ENCODE measurements around the gene GDF10.

Gene GDF10

DNA sequence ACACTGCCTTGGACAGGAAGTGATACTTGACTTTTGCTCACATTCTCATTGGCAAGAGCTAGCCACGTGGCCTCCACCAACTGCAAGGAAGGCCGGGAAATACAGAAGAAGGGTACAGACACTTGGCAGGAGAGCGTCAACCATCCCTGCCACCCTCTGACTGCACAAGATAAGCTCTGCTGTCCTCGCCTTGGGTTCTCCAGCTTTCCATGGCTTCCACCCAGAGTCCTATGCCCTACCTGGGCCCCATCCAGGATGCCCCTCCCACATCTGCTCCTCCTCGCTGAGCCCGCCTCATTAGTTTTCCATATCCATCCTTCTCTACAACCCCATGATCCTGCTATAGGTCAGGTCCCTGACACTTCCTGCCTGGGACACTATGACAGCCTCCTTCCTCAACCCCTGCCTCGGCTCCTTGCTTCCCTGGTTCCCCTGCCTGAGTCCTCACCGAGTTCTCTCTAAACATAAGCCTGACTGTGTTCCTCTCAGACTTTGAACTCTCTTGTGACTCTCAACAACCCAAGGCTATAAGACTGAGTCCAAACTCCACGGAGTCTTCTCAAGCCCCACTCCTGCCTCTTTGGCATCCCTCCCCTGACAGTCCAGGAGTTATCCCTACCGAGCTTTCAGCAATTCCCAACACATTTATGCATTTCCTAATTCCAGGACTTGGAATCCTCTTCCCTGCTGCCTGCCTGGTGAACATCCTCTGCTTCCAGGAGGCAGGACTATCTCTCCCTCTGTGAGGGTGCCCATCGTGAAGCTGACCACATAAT is 23.2 kb upstream of the GDF10 start:
- TF ChIP-seq, protein P1, sequence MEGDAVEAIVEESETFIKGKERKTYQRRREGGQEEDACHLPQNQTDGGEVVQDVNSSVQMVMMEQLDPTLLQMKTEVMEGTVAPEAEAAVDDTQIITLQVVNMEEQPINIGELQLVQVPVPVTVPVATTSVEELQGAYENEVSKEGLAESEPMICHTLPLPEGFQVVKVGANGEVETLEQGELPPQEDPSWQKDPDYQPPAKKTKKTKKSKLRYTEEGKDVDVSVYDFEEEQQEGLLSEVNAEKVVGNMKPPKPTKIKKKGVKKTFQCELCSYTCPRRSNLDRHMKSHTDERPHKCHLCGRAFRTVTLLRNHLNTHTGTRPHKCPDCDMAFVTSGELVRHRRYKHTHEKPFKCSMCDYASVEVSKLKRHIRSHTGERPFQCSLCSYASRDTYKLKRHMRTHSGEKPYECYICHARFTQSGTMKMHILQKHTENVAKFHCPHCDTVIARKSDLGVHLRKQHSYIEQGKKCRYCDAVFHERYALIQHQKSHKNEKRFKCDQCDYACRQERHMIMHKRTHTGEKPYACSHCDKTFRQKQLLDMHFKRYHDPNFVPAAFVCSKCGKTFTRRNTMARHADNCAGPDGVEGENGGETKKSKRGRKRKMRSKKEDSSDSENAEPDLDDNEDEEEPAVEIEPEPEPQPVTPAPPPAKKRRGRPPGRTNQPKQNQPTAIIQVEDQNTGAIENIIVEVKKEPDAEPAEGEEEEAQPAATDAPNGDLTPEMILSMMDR (IDR thresholded peaks at IDR 0.05; ENCODE audit: borderline replicate concordance, insufficient read depth, low read depth, low read length): no peak
- no peak overlapping the region for H3K4me3 ChIP-seq (ENCODE audit: low read depth, low read length)

DNA sequence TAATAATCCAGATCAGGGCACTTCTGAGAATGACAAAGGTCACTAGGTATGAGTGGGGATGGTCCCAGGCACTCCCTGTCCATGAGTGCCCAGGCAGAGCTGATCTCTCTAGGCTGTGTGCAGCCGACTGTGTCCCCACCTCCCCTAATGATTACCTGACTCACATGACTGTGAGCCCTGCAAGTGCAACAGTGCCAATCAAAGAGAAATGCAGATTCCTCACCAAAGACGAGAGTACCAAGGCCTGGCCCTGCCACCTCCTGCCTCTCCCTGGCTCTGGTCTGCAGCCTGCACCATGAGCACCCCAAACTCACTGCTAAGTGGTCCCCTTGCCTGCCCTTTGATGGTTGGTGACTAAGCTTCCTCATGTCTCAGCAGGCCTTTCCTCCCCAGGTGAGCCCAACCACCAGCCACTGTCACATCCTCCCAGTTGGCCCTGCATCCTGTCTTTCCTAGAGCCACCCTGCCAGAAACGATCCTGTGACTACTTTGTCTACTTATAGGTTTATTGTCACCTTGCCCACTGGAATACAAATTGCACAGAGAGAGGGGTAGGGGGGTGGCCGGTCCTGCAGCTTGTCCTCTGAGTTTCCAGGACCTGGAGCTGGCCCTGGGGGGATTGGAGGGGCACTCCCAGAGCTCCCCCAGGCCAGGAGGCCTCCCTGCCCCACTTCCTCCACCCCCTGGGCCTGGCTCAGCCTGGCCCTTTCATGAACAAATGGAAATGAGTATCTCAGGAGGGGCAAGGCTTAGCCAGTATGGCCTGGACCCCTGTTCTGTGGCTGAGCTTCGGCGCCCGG is 22.4 kb upstream of the GDF10 start:
- no peak overlapping the region for H3K4me3 ChIP-seq (ENCODE audit: low read depth, low read length)
- TF ChIP-seq, protein P1 (IDR thresholded peaks at IDR 0.05; ENCODE audit: borderline replicate concordance, insufficient read depth, low read depth, low read length): no peak

DNA sequence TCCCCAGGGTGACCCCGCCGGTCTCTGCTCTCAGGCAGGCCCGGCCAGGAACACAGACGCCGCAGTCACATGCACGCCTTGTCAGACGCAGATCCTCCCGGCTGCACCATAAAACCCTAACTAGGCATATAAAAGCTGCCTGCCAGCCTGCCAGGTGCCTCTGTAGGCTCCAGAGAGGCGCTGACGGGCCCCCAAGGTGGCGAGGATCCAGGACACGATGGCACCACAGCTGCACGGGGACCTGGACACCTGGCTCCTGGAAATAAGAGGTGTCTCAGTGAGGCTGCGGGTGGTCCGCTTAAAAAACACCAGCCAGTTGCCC is 21.9 kb upstream of the GDF10 start:
- TF ChIP-seq, protein P1 (IDR thresholded peaks at IDR 0.05; ENCODE audit: borderline replicate concordance, insufficient read depth, low read depth, low read length): no peak

DNA sequence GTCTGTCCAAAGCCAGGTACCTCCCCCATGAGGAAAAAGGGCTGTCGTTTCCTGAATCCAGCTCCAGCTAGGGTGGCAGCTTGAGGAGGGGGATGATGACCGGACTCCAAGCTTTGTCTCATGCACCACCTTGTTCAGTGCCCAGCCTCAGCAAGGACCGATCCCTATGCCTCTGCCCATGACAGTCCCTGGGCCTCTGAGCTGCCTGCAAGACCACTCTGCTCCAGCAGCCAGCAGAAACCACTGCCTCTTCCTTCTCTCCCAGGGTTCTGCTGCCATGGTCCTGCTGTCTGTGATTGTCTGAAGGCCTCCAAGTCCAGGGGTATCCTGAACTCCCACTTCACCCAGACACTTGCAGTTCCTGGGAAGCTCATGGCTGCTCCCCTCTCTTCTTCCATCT is 21.3 kb upstream of the GDF10 start:
- H3K4me3 ChIP-seq (ENCODE audit: low read depth, low read length): no peak overlapping the region
- TF ChIP-seq, protein P1 (IDR thresholded peaks at IDR 0.05; ENCODE audit: borderline replicate concordance, insufficient read depth, low read depth, low read length): no peak

More for the DNA sequence above, 21.9 kb upstream of the GDF10 start:
- H3K4me3 ChIP-seq (ENCODE audit: low read depth, low read length): no peak overlapping the region

DNA sequence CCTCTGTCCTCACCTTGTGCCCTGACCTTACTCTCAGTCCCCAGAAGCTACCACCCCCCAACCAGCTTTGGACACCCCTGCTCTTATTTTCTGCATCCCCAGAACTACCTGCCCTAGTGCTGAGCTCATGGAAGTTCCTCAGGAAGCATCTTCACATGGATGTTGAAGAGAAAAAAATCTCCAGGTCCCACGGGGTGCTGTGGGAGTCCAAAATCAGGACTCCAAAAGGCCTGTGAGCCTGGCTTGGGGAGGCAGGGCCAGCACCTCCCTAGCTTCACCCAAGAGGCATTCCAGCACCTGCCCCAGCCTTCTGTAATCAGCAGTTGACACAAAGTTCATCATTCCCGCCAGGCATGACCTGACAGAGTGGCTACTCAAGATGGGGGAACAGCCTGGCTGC is 20.7 kb upstream of the GDF10 start:
- TF ChIP-seq, protein P1 (IDR thresholded peaks at IDR 0.05; ENCODE audit: borderline replicate concordance, insufficient read depth, low read depth, low read length): no peak

DNA sequence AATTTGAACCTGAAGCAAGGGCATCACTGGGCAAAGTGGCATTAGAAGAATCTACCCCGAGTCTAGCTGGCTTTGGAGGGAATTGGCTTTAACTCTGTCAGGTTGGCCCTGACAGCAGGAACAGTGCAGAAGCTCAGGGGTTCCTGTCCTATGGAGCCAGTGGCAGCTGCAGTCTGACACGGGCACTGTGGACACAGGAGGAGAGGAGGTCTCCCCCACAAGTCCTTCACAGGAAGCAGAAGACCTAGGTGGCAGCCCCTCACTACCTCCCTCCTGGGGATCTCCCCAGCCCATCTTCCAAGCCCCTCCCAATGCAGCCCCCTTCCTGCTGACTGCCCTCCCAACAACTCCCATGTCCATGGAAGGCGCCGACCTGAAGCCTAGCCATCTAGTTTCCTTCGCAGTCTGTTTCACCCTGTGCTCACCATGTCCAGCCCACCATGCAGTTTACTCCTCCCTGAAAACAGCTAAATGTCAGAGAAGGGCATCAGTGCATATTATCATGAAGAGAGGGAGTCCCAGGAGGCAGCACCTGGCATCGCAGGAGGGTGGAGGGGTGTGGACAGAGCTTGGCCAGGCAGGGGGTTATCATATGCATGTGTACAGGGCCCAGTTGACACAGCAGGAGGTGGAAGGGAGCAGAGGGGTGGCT is 17.9 kb upstream of the GDF10 start:
- TF ChIP-seq, protein P1 (IDR thresholded peaks at IDR 0.05; ENCODE audit: borderline replicate concordance, insufficient read depth, low read depth, low read length): no peak

More for the DNA sequence above, 20.7 kb upstream of the GDF10 start:
- no peak overlapping the region for H3K4me3 ChIP-seq (ENCODE audit: low read depth, low read length)

More for the DNA sequence above, 17.9 kb upstream of the GDF10 start:
- no peak overlapping the region for H3K4me3 ChIP-seq (ENCODE audit: low read depth, low read length)

Measured in GM12875 (cell line).